ENCODE results near the gene FBN3. TPM values are rescaled to one million over a fixed set of nuclear protein-coding genes. Genes with fewer than 3 reads are reported as not detected.
A peak's percentile ranks its signal among the peaks of the same experiment; 100 is the strongest.

FBN3 gene
- total and polyA plus RNA-seq, 3 experiments from 2014 or later: not detected

- no peak overlapping the region for H3K27ac Mint-ChIP-seq
- peaks cover 0 to 2% (median 0%) of the 10 kb centered on the region in 3 donors for H3K4me1 Mint-ChIP-seq
- POLR2A ChIA-PET: no interaction called here
- H3K4me3 Mint-ChIP-seq: no peak overlapping the region
- H3K27me3 ChIP-seq (ENCODE audit: insufficient read depth, low read length, poor library complexity, severe bottlenecking): no peaks in the 10 kb centered on the region
- no peak overlapping the region for H3K27ac ChIP-seq (ENCODE audit: low read depth, low read length)
- no peaks in the 10 kb centered on the region for H3K4me1 ChIP-seq (ENCODE audit: insufficient read depth, low read length)
- no peaks in the 10 kb centered on the region for H3K36me3 ChIP-seq (ENCODE audit: insufficient read depth, low read length)
- no peak for DNase-seq
- H3K9me3 Mint-ChIP-seq: peaks cover under 1 to 11% (median 5%) of the 10 kb centered on the region in 5 donors
- H3K4me3 ChIP-seq (ENCODE audit: low read length): no peak overlapping the region
- H3K9me3 ChIP-seq (ENCODE audit: low read length): no peaks in the 10 kb centered on the region
- no peaks in the 10 kb centered on the region for H3K36me3 Mint-ChIP-seq
- CTCF ChIA-PET: no interaction called here
- H3K27me3 Mint-ChIP-seq: peaks cover 1 to 9% of the 10 kb centered on the region in 2 donors
Measured at GRCh38 chr19:8088752-8089663, 60.4 kb downstream of the FBN3 start.

- peak overlapping the region in 1 of 8 donors; percentile 81 for H3K27ac Mint-ChIP-seq
- H3K9me3 Mint-ChIP-seq: peaks cover 0 to 6% (median 0%) of the 10 kb centered on the region in 5 donors
- H3K4me1 Mint-ChIP-seq: peaks cover 0 to 2% (median 0%) of the 10 kb centered on the region in 3 donors
- ChIA-PET CTCF (no interaction called here), POLR2A (no interaction called here)
- H3K4me3 Mint-ChIP-seq: no peak overlapping the region
- H3K27me3 ChIP-seq (ENCODE audit: insufficient read depth, low read length, poor library complexity, severe bottlenecking): no peaks in the 10 kb centered on the region
- no peaks in the 10 kb centered on the region for H3K36me3 Mint-ChIP-seq
- no peaks in the 10 kb centered on the region for H3K9me3 ChIP-seq (ENCODE audit: low read length)
- H3K27me3 Mint-ChIP-seq: peaks cover 2 to 11% of the 10 kb centered on the region in 2 donors
- H3K4me3 ChIP-seq (ENCODE audit: low read length): no peak overlapping the region
- H3K4me1 ChIP-seq (ENCODE audit: insufficient read depth, low read length): no peaks in the 10 kb centered on the region
- DNase-seq: no peak
- H3K27ac ChIP-seq (ENCODE audit: low read depth, low read length): no peak overlapping the region
- no peaks in the 10 kb centered on the region for H3K36me3 ChIP-seq (ENCODE audit: insufficient read depth, low read length)
Measured at GRCh38 chr19:8087876-8088275, 61.5 kb downstream of the FBN3 start.

- Mint-ChIP-seq H3K9me3 (peaks cover 0 to 4% (median 0%) of the 10 kb centered on the region in 5 donors), H3K27me3 (peaks cover 2 to 11% of the 10 kb centered on the region in 2 donors), H3K27ac (no peak overlapping the region), H3K4me1 (peaks cover 0 to 2% (median 0%) of the 10 kb centered on the region in 3 donors), H3K4me3 (no peak overlapping the region), H3K36me3 (no peaks in the 10 kb centered on the region)
- Histone ChIP-seq H3K4me1 (ENCODE audit: insufficient read depth, low read length) (no peaks in the 10 kb centered on the region), H3K36me3 (ENCODE audit: insufficient read depth, low read length) (no peaks in the 10 kb centered on the region), H3K27ac (ENCODE audit: low read depth, low read length) (no peak overlapping the region), H3K9me3 (ENCODE audit: low read length) (no peaks in the 10 kb centered on the region), H3K4me3 (ENCODE audit: low read length) (no peak overlapping the region), H3K27me3 (ENCODE audit: insufficient read depth, low read length, poor library complexity, severe bottlenecking) (no peaks in the 10 kb centered on the region)
- ChIA-PET CTCF (no interaction called here), POLR2A (no interaction called here)
- DNase-seq: no peak
Measured at GRCh38 chr19:8086849-8087248, 62.5 kb downstream of the FBN3 start.

GRCh38 chr19:8085598-8086408 lies 63.6 kb downstream of the FBN3 start:
- Histone ChIP-seq H3K4me1 (ENCODE audit: insufficient read depth, low read length) (no peaks in the 10 kb centered on the region), H3K9me3 (ENCODE audit: low read length) (no peaks in the 10 kb centered on the region), H3K36me3 (ENCODE audit: insufficient read depth, low read length) (no peaks in the 10 kb centered on the region), H3K27ac (ENCODE audit: low read depth, low read length) (no peak overlapping the region), H3K4me3 (ENCODE audit: low read length) (no peak overlapping the region), H3K27me3 (ENCODE audit: insufficient read depth, low read length, poor library complexity, severe bottlenecking) (no peaks in the 10 kb centered on the region)
- H3K4me1 Mint-ChIP-seq: peaks cover 0 to 2% (median 0%) of the 10 kb centered on the region in 3 donors
- no peaks in the 10 kb centered on the region for H3K36me3 Mint-ChIP-seq
- ChIA-PET CTCF (no interaction called here), POLR2A (no interaction called here)
- H3K27ac Mint-ChIP-seq: no peak overlapping the region
- no peak for DNase-seq
- no peaks in the 10 kb centered on the region for H3K9me3 Mint-ChIP-seq
- no peak overlapping the region for H3K4me3 Mint-ChIP-seq
- H3K27me3 Mint-ChIP-seq: peaks cover 4 to 8% of the 10 kb centered on the region in 2 donors

GRCh38 chr19:8084152-8084551 lies 65.2 kb downstream of the FBN3 start:
- Histone ChIP-seq H3K9me3 (ENCODE audit: low read length) (no peaks in the 10 kb centered on the region), H3K4me3 (ENCODE audit: low read length) (no peak overlapping the region), H3K36me3 (ENCODE audit: insufficient read depth, low read length) (no peaks in the 10 kb centered on the region), H3K27me3 (ENCODE audit: insufficient read depth, low read length, poor library complexity, severe bottlenecking) (no peaks in the 10 kb centered on the region), H3K4me1 (ENCODE audit: insufficient read depth, low read length) (no peaks in the 10 kb centered on the region), H3K27ac (ENCODE audit: low read depth, low read length) (no peak overlapping the region)
- Mint-ChIP-seq H3K4me1 (peaks cover 0 to 2% (median 0%) of the 10 kb centered on the region in 3 donors), H3K9me3 (no peaks in the 10 kb centered on the region), H3K36me3 (no peaks in the 10 kb centered on the region), H3K27me3 (peaks cover 8 to 10% of the 10 kb centered on the region in 2 donors), H3K27ac (peak overlapping the region in 1 of 8 donors; percentile 17), H3K4me3 (no peak overlapping the region)
- no peak for DNase-seq
- ChIA-PET CTCF (no interaction called here), POLR2A (no interaction called here)

GRCh38 chr19:8083141-8083540 lies 66.3 kb downstream of the FBN3 start:
- H3K27me3 ChIP-seq (ENCODE audit: insufficient read depth, low read length, poor library complexity, severe bottlenecking): no peaks in the 10 kb centered on the region
- no peaks in the 10 kb centered on the region for H3K36me3 ChIP-seq (ENCODE audit: insufficient read depth, low read length)
- CTCF ChIA-PET: no interaction called here
- no peaks in the 10 kb centered on the region for H3K36me3 Mint-ChIP-seq
- H3K9me3 Mint-ChIP-seq: no peaks in the 10 kb centered on the region
- no peak overlapping the region for H3K4me3 ChIP-seq (ENCODE audit: low read length)
- no peak for DNase-seq
- peaks cover 0 to 2% (median 0%) of the 10 kb centered on the region in 3 donors for H3K4me1 Mint-ChIP-seq
- H3K27ac Mint-ChIP-seq: no peak overlapping the region
- H3K4me3 Mint-ChIP-seq: no peak overlapping the region
- H3K9me3 ChIP-seq (ENCODE audit: low read length): no peaks in the 10 kb centered on the region
- no peaks in the 10 kb centered on the region for H3K4me1 ChIP-seq (ENCODE audit: insufficient read depth, low read length)
- POLR2A ChIA-PET: no interaction called here
- H3K27me3 Mint-ChIP-seq: peaks cover 8 to 10% of the 10 kb centered on the region in 2 donors
- H3K27ac ChIP-seq (ENCODE audit: low read depth, low read length): no peak overlapping the region

- H3K4me3 ChIP-seq (ENCODE audit: low read length): no peak overlapping the region
- no peak overlapping the region for H3K27ac ChIP-seq (ENCODE audit: low read depth, low read length)
- POLR2A ChIA-PET: no interaction called here
- H3K27ac Mint-ChIP-seq: peak overlapping the region in 1 of 8 donors; percentile 36
- no peaks in the 10 kb centered on the region for H3K9me3 Mint-ChIP-seq
- CTCF ChIA-PET: no interaction called here
- H3K36me3 ChIP-seq (ENCODE audit: insufficient read depth, low read length): no peaks in the 10 kb centered on the region
- no peaks in the 10 kb centered on the region for H3K4me1 ChIP-seq (ENCODE audit: insufficient read depth, low read length)
- peaks cover 0 to 2% (median 0%) of the 10 kb centered on the region in 3 donors for H3K4me1 Mint-ChIP-seq
- no peaks in the 10 kb centered on the region for H3K36me3 Mint-ChIP-seq
- H3K4me3 Mint-ChIP-seq: no peak overlapping the region
- DNase-seq: no peak
- peaks cover 8 to 10% of the 10 kb centered on the region in 2 donors for H3K27me3 Mint-ChIP-seq
- H3K9me3 ChIP-seq (ENCODE audit: low read length): no peaks in the 10 kb centered on the region
- no peaks in the 10 kb centered on the region for H3K27me3 ChIP-seq (ENCODE audit: insufficient read depth, low read length, poor library complexity, severe bottlenecking)
Measured at GRCh38 chr19:8081569-8082550, 67.5 kb downstream of the FBN3 start.
